GM12878 (cell line): ENCODE results near the gene SERINC5. TPM values are rescaled to one million over a fixed set of nuclear protein-coding genes. Genes with fewer than 3 reads are reported as not detected.

Source experiments
- ATAC-seq: fragments of 200-7000 bp; cut with Tn5 transposase; 3 replicates; pipeline ENCODE4 v1.9.1; 2020; ENCODE audit warnings: mild to moderate bottlenecking, moderate library complexity
- BruUV-seq: library from RNA; stranded (reverse); fragments of 400-500 nt; replicated peaks from 2 replicates; lab custom pipeline; 2021; lab: Mats Ljungman, UMichigan
- CTCF ChIA-PET: fragments of 300-600 bp; sonication (Branson Sonifier 250); formaldehyde crosslinking; extraction: SDS; loops from one replicate; lab custom pipeline; 2021; ENCODE audit warnings: inconsistent platforms; lab: Yijun Ruan, JAX
- POLR2A ChIA-PET: fragments of 350-600 bp; formaldehyde crosslinking; extraction: SDS; loops from one replicate; lab custom pipeline; 2021; ENCODE audit warnings: inconsistent platforms; lab: Charles Lee
- RAD21 ChIA-PET: fragments of 300-600 bp; sonication (Branson Sonifier 250); formaldehyde crosslinking; loops from one replicate; lab custom pipeline; 2023; ENCODE audit warnings: antibody characterized with exemption; ENCODE audit not compliant: unreplicated experiment; lab: Charles Lee
- SMC1A ChIA-PET: fragments of 300-600 bp; sonication (Branson Sonifier 250); formaldehyde crosslinking; loops from one replicate; lab custom pipeline; 2023; ENCODE audit not compliant: unreplicated experiment, uncharacterized antibody; lab: Charles Lee
- DNase-seq: peaks from one replicate; pipeline ENCODE4 v3.0.0-alpha.2; 2011; ENCODE audit warnings: low read depth, low spot score
- FAIRE-seq: peaks from 3 replicates; lab custom pipeline; 2011; peaks lifted over from hg19 to GRCh38; lab: Jason Lieb, UNC
- H2AFZ ChIP-seq: 2 replicates; pipeline ENCODE4 v1.6.0; 2011; ENCODE audit warnings: low read depth, low read length, control low read depth; ENCODE audit not compliant: control insufficient read depth
- H3K27ac ChIP-seq: 2 replicates; pipeline ENCODE4 v1.5.1; 2011; ENCODE audit warnings: control low read depth; ENCODE audit not compliant: control insufficient read depth, insufficient read depth
- H3K27me3 ChIP-seq, 2 experiments: replicated peaks in 1 of 2; 2 replicates each; pipeline versions ENCODE4 v1.6.0 to v1.6.1; 2011; ENCODE audit warnings: low read length in 1 of 2; ENCODE audit not compliant: control insufficient read depth in 2 of 2, insufficient read depth in 2 of 2
- H3K36me3 ChIP-seq, 2 experiments: 2 replicates each; pipeline ENCODE4 v1.5.1; 2011; ENCODE audit warnings: low read length in 1 of 2; ENCODE audit not compliant: control insufficient read depth in 2 of 2, insufficient read depth in 2 of 2
- H3K4me1 ChIP-seq: 2 replicates; pipeline ENCODE4 v1.6.1; 2011; ENCODE audit warnings: mild to moderate bottlenecking, low read length, moderate library complexity, mixed read lengths; ENCODE audit not compliant: control insufficient read depth, insufficient read depth
- H3K4me2 ChIP-seq: 2 replicates; pipeline ENCODE4 v1.6.0; 2011; ENCODE audit warnings: control low read depth; ENCODE audit not compliant: control insufficient read depth, insufficient read depth
- H3K4me3 ChIP-seq: fragments of 200-600 bp; sonication (generic); 2 replicates; pipeline ENCODE4 v1.5.1; 2016
- H3K79me2 ChIP-seq: 2 replicates; pipeline ENCODE4 v1.6.0; 2011; ENCODE audit warnings: low read length; ENCODE audit not compliant: control insufficient read depth, insufficient read depth
- H3K9ac ChIP-seq: 2 replicates; pipeline ENCODE4 v1.8.0; 2011; ENCODE audit warnings: low read length, control low read depth, mixed read lengths; ENCODE audit not compliant: control insufficient read depth, insufficient read depth
- H3K9me3 ChIP-seq: replicated peaks from 3 replicates; pipeline ENCODE4 v1.5.1; 2011; ENCODE audit warnings: mild to moderate bottlenecking, low read length; ENCODE audit not compliant: control insufficient read depth, insufficient read depth
- H4K20me1 ChIP-seq: 2 replicates; pipeline ENCODE4 v1.6.0; 2011; ENCODE audit not compliant: control insufficient read depth, insufficient read depth
- CBX5 ChIP-seq: sonication (generic); IDR thresholded peaks from 2 replicates; pipeline ENCODE4 v1.6.1; 2016; ENCODE audit warnings: low read depth, moderate library complexity, mild to moderate bottlenecking, inconsistent platforms
- LARP7 ChIP-seq: fragments of 450-650 bp; IDR thresholded peaks from 2 replicates; pipeline ENCODE4 v1.6.1; 2017; ENCODE audit warnings: mild to moderate bottlenecking
- NR2C2 ChIP-seq: IDR thresholded peaks from 2 replicates; pipeline ENCODE4 v1.6.1; 2011; ENCODE audit warnings: borderline replicate concordance, low read depth; ENCODE audit not compliant: control insufficient read depth, insufficient read length
- TCF3 ChIP-seq: IDR thresholded peaks from 2 replicates; pipeline ENCODE4 v1.6.1; 2012; ENCODE audit warnings: low read depth, mild to moderate bottlenecking, low read length, borderline replicate concordance; ENCODE audit not compliant: insufficient read depth
- YBX1 ChIP-seq: fragments of 450-650 bp; IDR thresholded peaks from 2 replicates; pipeline ENCODE4 v1.6.1; 2016; ENCODE audit warnings: antibody characterized with exemption
- ZBED1 ChIP-seq: IDR thresholded peaks from 2 replicates; pipeline ENCODE4 v1.6.1; 2016; ENCODE audit warnings: borderline replicate concordance
- ZBTB33 ChIP-seq: fragments of 450-650 bp; IDR thresholded peaks from 2 replicates; pipeline ENCODE4 v1.6.1; 2017; ENCODE audit warnings: mild to moderate bottlenecking
- WGBS: methylation state at CpG from one replicate; pipeline ENCODE4 v1.1.6; 2016; ENCODE audit warnings: low lambda C conversion rate; ENCODE audit not compliant: insufficient replicate concordance, insufficient coverage; ENCODE audit errors: missing lambda C conversion rate; 5-methylcytosine and 5-hydroxymethylcytosine counted together
- in situ Hi-C: fragments of 300-500 bp; cut with MboI; formaldehyde crosslinking; loops from 9 replicates; pipeline ENCODE4 v1.14.3; 2018; ENCODE audit warnings: mixed read lengths
- intact Hi-C: fragments of 100-400 bp; cut with micrococcal nuclease; formaldehyde crosslinking; loops from one replicate; pipeline ENCODE4 v1.14.2; 2022; ENCODE audit not compliant: unreplicated experiment
- polyA plus RNA-seq, 11 experiments: library from polyadenylated mRNA; depleted of rRNA in 4 of 11; unstranded in 6 of 11; stranded (reverse) in 5 of 11; fragments of >200 nt; fragmentation: Nextera tagmentation in 4 of 11; fragmentation: Illumina TruSeq in 1 of 11; extraction: Ambion mirVana in 4 of 11; extraction: Trizol in 1 of 11; gene quantifications; 1 replicate in 1 of 11; 2 replicates in 10 of 11; pipeline versions ENCODE4 v1.2.1 to v1.2.3, GENCODE V29; 2011 to 2016; ENCODE audit warnings: inconsistent platforms in 2 of 11, missing spikeins in 2 of 11, low read depth in 1 of 11
- total RNA-seq, 4 experiments: library from RNA; depleted of rRNA in 3 of 4; stranded (reverse); fragments of >200 nt in 3 of 4; fragmentation: Illumina TruSeq in 1 of 4; extraction: Trizol in 1 of 4; gene quantifications; 2 replicates each; pipeline versions ENCODE4 v1.2.1 to v1.2.3, GENCODE V29; 2013 to 2021

Gene SERINC5
- total and polyA plus RNA-seq, 10 of the 15 experiments (the other 5 are each of a cell fraction or from before 2014, with no cell fraction given) = 0.66 to 7.0 (median 2.8) TPM

GRCh38 chr5:80077051-80077714 is 178.7 kb downstream of the SERINC5 start:
- Histone ChIP-seq H2AFZ (no peak overlapping the region), H3K27me3 (no peaks in the 10 kb centered on the region), H3K9me3 (no peaks in the 10 kb centered on the region), H3K4me2 (no peak overlapping the region), H3K4me1 (no peaks in the 10 kb centered on the region), H3K9ac (no peak overlapping the region), H3K79me2 (no peaks in the 10 kb centered on the region), H4K20me1 (no peaks in the 10 kb centered on the region), H3K4me3 (no peak overlapping the region), H3K27ac (no peak overlapping the region), H3K36me3 (no peaks in the 10 kb centered on the region)
- no peak for DNase-seq
- BruUV-seq = no TSS peak
- CTCF ChIA-PET = interaction anchor here (1.0 kb wide), 1 partner anchor 199 kb away, joined by 3 read pairs; no protein-coding TSS in a partner anchor
- ATAC-seq = no peak
- 11% methylated on average over 3 of the region's 3 CpGs for WGBS
- TF ChIP-seq CBX5 (no peak), ZBTB33 (no peak), ZBED1 (no peak), LARP7 (no peak), YBX1 (no peak), NR2C2 (no peak), TCF3 (no peak)
- intact Hi-C loops (no loop called here), in situ Hi-C loops (loop anchor here (10.0 kb wide), 1 partner anchor 202 kb away; no protein-coding TSS in a partner anchor)
- FAIRE-seq = no peak
- POLR2A ChIA-PET = no interaction called here
- RAD21 ChIA-PET = no interaction called here
- SMC1A ChIA-PET = interaction anchor here (1.0 to 1.2 kb wide), 2 partner anchors 19 to 523 kb away, joined by 3 to 4 read pairs; no protein-coding TSS in a partner anchor
